GM21723 (cell line): ENCODE results near the gene TARP.
"Not testable (repeated sequence)": the region's sequence is repeated elsewhere in the genome, so short reads cannot be mapped to it uniquely, and the experiment has no call there.

ENCODE experiments used
- ATAC-seq: cut with Tn5 transposase; IDR thresholded peaks from one replicate; pipeline ENCODE4 v1.9.1; 2021; ENCODE audit warnings: mild to moderate bottlenecking, moderate library complexity; ENCODE audit not compliant: unreplicated experiment

Gene TARP

GRCh38 chr7:38299275-38299931, 26.0 kb upstream of the TARP start:
- no peak for ATAC-seq

- peak; percentile 84 for ATAC-seq
These were observed 22.8 kb upstream of the TARP start for GRCh38 chr7:38296059-38296857.

- no peak for ATAC-seq
These were observed 21.5 kb upstream of the TARP start for GRCh38 chr7:38294926-38295325.

- ATAC-seq: no peak
These were observed 19.0 kb upstream of the TARP start for GRCh38 chr7:38292442-38292841.

GRCh38 chr7:38291650-38292049, 18.2 kb upstream of the TARP start:
- ATAC-seq: no peak

GRCh38 chr7:38291117-38291647, 17.7 kb upstream of the TARP start:
- ATAC-seq: no peak

GRCh38 chr7:38284553-38284952, 11.1 kb upstream of the TARP start:
- no peak for ATAC-seq

- ATAC-seq: no peak
These were observed 10.4 kb upstream of the TARP start for GRCh38 chr7:38283809-38284208.

- ATAC-seq: no peak
These were observed 9.7 kb upstream of the TARP start for GRCh38 chr7:38283107-38283506.

- ATAC-seq: no peak
These were observed 8.6 kb upstream of the TARP start for GRCh38 chr7:38282081-38282480.

GRCh38 chr7:38281266-38281665, 7.8 kb upstream of the TARP start:
- no peak for ATAC-seq

- ATAC-seq: no peak
These were observed 7.3 kb upstream of the TARP start for GRCh38 chr7:38280707-38281106.

GRCh38 chr7:38280000-38280399, 6.6 kb upstream of the TARP start:
- no peak for ATAC-seq

- ATAC-seq: no peak
These were observed 2.9 kb upstream of the TARP start for GRCh38 chr7:38276096-38276877.

- no peak for ATAC-seq
These were observed 1.6 kb upstream of the TARP start for GRCh38 chr7:38274927-38275620.

- no peak for ATAC-seq
These were observed 1.1 kb upstream of the TARP start for GRCh38 chr7:38274486-38274885.

GRCh38 chr7:38270405-38270804, 3.0 kb downstream of the TARP start:
- ATAC-seq: not testable (repeated sequence)

- not testable (repeated sequence) for ATAC-seq
These were observed 3.6 kb downstream of the TARP start for GRCh38 chr7:38269704-38270346.

GRCh38 chr7:38265958-38266357, 7.5 kb downstream of the TARP start:
- not testable (repeated sequence) for ATAC-seq

GRCh38 chr7:38264602-38265001, 8.8 kb downstream of the TARP start:
- not testable (repeated sequence) for ATAC-seq
